Suppressor macrophage treated with lipopolysaccharide for 4 hours (primary cell): ENCODE results near the gene SMPD3.

ENCODE experiments used
- DNase-seq: peaks from one replicate; pipeline ENCODE4 v3.0.0-alpha.2; 2020

Gene SMPD3

DNA sequence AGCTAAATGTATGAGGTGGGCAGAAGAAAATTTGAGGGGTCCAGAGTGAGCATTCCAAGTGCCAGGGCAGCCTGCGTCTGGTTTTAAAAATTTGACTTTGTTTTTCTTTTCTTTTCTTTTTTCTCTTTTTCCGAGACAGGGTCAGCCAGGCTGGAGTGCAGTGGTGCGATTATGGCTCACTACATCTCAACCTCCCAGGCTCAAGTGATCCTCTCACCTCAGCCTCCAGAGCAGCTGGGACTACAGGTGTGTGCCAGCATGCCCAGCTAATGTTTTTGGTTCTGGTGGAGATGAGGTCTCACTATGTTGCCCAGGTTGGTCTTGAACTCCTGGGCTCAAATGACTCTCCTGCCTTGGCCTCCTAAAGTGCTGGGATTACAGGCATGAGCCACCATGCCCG is 15.6 kb downstream of the SMPD3 start:
- DNase-seq, result no peak

DNA sequence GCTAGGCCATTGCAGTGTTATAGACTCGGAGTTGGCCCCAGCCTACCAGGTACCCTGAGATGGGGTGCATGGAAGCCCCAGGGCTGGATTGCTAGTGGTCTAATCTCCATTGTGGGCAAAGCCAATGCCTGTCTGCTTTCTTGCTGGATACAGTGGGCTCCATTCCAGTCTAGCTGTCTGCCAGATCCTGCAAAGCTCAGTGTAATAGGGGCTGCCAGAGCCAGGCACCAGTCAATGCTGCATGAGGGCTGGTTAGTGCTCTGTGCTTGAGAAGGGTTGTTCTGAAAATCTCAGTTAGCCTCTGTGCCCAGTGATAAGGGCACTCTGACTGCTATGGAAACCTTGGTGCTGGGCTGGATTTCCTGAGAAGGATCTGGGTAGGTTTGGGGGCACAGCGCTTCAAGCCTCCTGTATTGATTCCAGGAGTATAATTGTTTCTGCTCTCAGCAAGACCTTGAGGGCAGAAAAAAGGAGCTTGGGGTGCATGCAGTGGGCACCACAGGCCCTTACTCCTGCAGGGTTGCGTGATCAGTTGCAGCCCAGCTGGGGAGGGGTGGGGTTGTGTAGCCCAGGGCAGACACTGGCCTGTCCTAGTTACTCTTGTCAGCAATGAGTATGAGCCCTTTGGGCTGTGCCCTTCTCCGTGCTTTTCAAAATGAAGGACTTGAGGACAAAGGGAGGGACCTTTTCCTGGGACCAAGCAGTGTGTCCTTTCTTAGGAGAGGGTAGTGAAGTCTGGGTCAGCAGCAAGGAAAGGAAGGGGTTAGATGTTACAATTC is 19.0 kb downstream of the SMPD3 start:
- no peak for DNase-seq

DNA sequence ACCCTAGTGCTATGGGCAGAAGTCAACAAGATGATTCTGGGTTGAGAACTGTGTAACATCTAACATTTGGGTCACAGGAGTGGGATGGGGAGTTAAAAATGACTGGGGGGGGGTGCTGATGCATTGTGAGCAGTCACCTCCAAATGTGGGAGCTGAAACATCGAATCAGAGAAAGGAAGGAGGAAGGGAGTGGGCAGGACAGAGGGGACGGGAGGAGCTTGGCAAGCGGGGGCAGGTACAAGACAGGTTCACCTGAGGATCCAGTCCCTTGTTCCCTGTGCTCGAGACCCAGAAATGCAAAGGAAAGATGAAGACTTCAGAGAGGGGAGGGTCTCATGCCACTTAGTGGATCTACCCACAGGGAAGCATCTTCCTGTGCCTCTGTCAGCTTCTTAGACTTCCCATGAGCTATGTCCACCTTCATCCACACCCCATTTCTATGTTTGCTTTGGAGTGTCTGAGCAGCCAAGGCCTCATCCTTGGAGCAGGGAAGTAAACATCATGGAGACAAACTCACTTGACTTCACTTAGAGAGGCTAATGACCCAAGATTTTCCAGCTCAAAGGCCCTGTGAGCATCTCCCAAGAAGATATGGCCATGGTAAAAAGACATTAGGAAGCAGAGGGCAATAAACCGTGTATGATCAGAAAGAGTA is 20.5 kb downstream of the SMPD3 start:
- DNase-seq, result no peak

DNA sequence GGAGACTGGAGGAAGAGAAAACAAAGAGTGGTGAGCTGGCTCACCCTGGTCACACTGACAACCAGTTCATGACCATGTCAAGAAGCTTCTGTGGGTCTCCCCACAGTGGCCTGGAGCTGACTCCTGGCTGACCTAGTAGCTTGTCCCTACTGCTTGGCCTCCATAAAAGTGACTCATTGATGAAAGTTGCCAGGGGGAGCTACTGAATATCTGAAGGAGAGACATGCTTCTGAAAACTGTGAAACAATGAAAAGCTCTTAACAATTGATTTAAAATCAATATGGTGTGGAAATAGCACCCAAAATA is 22.0 kb downstream of the SMPD3 start:
- no peak for DNase-seq

DNA sequence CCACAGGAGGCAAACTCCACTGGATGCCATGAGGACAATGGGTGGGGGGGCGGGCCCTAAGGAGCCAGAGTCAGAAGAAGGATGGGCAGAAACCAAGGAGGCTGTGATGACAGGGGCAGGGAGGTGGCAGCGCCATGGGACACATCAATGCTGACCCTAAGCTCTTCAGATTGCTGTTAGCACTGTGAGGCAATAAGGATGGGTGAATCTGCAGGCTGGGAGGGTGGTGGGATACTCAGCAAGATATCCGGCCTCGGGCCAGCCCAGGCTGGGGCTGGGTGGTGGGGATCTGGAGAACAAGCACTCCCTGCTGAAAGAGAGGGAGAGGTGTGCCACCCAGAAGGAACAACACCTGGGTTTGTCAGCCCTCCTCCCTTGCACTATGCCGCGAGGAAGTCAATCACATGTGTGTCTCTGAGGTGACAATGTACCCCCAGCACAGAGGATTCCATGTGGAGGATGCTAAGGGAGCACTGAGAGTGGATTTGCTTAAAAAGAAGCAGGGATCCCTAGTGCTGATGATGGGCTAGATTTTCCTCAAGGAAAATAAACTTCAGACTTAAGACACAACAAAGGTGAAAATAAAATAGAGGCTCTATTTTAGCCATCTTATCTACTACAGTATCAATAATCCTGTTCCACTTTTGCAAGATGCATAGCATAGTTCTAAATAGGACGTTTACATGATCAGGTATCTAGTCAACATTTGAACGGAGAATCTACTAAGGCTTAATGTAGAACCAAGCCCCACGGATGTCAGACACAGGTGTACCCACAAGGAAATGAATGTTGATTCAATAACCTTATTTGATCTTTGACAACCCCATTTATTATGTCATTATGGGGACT is 22.6 kb downstream of the SMPD3 start:
- DNase-seq, result no peak

DNA sequence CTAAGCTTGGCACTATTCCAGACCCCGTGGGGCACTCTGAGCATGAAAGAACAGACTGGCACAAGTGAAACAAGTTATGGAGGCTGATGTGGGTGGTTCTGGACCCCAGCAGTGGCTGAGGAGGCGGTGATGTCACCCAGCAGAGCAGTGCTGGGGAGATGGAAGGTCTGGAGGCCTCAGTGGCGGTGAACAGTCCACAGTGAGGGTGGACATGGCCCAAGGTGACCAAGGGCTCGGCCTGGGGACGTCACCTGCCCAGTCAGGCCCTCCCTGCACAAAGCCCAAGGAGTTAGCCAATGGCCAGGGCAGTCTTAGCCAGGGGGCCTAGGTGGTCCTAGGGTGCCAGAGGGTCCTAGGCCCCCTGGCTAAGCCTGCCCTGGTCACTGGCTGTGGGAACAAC is 24.5 kb downstream of the SMPD3 start:
- no peak for DNase-seq

DNA sequence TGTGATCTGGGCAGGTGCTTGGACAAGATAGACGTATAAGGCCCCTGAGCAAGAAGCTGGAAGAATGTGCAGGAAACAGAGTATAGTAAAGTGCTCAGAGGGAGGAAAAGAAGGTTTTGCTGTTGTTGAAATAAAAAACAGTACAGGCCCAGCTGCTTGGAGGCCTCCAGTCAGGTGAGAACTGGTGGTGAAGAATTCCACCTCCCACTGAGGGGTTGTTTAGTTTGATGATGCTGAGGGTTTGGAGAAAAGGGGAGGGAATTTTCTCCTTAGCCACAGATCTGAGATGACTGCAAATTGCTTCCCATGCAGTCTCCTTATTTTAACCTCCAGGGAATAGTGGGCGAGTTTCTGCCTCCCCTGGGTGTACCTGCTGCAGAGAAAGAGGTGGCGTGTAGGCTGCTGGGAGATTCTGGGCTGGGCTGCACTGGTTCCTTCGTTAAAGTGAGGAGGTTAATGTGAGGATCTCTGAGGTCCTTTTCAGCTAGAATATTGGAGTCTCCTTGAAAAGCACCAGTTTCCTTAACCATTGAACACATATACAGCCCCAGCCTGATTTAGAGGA is 25.8 kb downstream of the SMPD3 start:
- DNase-seq, result no peak

DNA sequence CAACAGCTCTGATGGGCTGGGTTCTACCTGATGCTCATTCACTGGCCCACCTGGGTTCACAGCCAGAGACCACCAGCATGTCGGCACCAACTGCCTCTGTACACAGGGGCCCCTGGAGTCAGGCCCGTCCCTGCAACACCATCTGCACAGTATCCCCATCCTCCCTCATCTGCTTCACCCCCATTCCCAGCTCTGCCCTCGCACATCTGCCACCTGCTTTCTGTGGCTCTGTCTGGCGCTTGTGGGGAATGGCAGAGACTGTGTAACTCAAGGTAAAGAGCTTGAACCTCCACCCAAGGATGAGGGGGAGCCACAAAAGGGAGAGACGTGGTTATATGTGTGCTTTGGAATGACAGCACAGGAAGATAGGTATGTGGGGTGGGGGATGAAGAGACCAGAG is 27.2 kb downstream of the SMPD3 start:
- no peak for DNase-seq

DNA sequence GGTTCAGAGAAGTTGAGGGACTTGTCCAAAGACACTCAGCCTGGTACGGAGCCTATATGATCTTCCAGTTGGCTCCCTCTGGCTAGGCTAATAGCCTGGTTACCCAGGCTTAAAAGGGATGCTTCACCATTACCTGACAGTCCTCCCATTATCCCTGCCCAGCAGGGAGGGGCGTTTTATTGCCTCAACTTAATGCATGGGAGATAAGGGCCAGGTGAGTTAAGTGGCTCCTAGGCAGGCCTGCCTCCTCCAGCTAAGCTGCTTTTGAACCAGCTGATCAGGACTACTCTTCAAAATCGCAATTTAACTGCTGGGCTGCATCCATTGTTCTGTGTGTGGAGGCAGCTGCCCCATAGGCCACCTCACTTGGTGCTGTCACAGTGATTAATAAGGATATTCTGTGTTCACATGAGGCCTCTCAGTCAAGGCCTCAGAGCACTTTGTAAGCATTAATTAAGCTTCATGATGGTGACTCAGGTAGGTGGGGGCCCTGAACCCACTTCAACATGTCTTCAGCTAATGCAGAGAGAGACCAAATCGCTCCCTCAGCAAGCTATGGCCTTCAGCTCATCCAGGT is 27.9 kb downstream of the SMPD3 start:
- no peak for DNase-seq

DNA sequence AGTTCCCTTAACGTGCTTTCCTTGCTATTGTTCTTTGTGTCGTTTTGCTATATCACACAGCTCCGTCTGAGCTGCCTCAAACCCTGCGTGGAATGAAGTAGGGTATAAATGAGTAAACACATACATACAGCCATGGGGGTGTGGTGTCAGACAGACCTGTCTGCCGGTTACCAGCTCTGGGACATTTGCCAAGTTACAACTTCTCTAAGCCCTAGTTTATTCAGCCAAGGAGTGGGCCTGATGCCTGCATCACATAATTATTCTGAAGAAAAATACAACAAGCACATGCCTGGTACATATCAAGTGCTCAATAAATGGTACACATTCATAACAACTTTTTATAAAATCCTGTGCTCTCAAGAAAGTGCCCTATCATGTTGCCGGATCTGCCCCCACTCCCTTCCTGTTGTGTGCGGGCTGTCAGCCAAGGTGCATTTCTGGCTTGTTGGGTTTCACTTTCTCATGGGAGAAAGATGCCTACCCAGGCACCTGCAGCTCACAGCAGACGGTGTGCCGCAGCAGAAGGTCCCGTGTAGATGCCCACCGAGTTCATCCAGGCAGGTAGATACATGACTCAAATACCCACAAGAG is 30.5 kb downstream of the SMPD3 start:
- DNase-seq, result no peak

DNA sequence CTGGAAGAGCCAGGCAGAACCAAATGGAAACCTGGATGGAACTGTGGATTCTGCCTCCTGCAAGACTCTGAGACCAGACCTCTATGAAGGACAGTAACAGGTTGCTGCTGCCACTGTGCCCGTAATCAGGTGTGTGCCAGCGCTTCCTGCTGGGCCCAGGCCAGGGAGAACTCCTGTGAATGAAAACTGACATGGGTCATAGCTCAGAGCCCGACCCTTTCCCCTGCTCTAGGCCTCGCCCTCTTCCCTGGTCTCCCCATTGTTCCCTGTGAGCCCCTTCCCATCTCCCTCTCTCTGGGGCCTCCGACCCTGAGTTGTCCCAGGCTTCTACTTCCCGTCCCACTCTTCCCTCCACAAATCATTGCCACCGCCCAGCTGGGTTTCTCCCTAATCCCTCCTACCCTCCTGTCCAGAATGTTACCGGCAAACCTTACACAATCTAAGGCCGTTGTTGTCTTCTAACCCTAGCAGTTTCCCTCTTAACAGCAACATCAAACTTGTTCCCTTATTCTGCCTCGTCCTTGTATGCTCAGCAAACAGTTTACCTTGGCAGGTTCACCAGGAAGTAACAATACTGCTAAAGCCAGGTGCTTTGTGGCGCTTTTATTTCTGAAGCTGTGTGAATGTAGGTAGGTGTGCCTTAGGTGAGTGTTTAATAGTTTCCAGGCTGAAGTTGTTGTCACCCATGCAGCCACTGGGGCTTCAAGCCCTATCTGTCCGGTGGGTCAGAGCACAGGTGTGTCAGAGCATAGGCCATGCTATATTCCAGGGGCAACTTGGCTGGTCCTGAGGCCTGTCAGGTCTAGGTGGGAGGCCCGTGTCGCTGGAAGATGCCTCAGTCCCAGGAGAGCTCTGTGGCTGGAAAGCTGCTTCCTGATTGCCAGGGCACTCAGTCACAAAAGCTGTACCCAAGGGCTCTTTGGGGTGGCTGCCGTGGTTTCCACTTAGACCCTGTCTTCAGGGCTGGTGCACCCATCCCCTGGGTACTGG is 32.0 kb downstream of the SMPD3 start:
- no peak for DNase-seq

DNA sequence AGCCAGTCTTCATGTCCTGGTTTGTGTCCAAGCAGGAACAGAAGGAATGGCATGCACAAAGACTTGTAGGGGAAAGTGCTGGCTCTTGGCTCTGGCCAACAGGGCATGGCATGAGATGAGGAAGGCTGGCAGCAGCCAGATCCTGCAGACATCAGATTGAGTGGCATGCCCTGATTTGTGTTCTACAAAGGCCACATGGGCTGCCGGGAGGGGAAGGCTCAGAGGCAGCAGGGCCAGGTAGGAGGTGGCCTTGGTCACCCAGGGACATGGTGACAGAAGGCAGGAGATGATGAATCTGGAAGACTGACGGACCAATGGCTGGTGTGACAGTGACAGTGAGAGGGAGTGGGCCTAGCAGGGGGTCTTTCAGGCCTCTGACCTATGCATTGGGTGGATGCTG is 33.7 kb downstream of the SMPD3 start:
- DNase-seq, result no peak

DNA sequence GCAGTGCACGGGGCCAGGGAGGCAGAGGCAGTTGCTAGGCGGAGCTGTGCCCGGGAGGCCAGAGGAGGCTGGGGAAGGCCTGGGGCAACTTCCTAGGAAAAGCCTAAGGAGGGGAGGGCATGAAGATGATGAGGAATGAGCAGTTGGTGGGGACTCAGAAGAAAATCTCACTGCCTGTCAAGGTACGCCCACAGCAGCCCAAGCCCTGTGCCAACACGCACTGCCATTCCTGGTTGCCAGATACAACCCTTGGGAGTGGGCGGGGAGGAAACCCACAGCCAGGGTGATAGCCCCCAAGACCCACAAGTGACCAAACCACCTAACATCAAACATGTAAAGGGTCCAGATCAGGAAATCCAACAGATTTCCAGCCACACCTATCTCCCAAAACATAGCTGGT is 36.2 kb downstream of the SMPD3 start:
- no peak for DNase-seq

DNA sequence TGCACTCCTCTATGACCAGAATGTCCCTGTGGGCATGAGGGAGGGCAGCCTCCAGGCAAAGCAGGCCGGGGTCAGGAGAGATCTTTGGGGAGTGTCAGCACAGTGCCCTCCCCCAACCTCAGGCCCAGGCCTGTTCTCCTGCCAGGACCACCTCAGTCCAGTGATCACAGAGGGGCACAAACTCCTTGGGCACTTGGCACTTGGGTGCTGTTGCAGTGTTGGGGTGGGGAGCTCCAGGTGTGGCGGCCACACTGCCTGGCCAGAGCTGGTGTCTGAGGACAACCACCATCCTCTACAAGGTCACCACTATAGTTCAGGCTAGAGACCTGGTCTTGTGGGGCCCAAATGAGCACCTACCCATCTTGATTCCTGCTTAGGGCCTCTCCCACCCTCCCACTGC is 37.2 kb downstream of the SMPD3 start:
- no peak for DNase-seq

DNA sequence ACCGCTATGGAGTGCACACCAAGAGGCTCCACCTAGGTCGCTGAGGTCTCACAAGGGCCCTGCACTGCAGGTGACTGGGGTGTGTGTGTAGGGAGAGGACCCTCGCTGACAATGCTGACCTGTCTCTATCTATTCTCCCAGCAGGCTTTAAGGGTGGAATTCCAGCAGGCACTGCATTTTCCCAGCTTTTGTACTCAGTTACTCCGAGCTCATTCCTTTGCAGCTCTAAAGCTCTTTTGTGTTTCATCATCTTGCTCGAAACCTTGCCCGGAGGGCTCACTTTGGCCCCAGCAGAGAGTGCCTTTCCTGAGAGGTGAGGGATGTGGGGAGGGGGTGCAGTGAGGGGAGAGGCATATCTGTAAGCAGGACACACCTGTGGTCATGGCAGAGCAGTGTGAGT is 39.3 kb downstream of the SMPD3 start:
- no peak for DNase-seq

DNA sequence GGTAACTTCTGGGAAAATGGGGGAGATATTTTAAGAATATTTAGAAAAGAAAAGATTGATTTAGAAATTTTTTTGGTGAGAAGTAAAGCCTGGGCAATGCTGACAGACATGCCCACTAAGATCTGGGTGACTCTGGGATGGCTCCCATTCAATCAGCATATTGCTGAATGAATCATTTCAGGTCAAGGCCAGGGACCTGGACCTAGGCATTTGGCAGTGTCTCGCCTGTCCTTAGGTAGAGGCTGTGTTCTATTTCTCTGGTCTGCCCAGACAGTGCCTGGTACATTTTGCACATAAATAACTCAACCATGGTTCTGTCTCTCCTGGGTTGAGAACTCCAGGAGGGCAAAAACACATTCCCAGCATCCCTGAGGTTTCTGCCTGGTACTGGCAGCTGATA is 39.9 kb downstream of the SMPD3 start:
- DNase-seq, result no peak

DNA sequence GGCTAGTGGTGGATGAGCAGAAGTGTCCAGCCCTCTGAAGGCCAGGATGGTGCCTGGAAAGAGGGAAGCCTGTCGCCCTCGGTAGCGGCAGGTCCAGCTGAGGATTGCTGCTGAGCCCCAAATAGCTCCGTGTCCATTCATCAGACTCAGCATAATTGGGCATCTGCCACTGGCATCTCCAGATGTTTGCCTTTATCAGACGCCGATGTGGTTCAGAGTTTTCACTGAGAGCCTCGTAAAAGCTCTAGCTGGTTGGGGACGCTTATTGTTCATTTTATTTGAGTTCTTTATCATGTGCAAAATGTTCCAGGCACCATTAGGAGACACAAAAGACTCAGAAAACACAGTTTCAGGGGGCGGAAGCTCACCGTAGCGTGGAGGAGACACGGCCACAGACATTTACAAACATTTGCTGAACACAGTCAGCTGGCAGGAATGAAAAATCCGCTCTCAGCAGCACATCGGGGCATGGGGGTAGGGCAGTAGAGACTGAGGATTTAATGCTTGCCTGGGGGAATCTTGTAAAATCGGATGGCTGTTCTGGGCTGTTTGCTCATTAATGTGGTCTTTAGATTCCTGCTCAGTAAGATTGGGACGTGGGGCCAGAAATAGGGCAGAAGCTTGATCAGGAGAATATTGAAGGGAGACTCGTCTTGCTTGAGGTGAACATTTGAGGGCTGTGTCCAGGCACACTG is 41.7 kb downstream of the SMPD3 start:
- no peak for DNase-seq

DNA sequence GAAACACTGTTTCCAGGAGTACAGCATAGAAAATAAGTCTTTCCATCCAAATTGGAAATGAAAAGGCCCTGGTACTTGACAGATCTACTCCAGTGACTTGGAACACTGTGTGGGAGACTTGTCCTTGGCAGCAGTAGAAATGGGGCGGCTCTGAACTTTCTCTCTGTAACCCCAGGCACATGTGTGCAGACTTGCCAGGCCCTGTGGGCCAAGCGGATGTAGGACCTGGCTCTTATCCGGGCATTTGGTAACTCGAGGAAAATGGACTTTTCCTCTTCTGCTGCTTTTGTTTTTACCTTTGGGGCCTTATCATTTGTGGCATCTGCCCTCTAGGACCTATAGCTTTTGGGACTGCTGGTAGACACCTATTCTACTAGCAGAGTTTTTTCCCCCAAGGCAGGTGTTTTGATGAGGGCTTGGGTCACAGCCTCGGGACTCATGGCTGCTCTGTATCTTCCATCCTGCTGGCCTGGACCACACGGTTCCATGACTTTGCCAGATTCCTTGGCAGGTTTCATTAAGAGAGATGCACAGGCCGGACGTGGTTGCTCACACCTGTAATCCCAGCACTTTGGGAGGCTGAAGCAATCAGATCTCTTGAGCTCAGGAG is 43.5 kb downstream of the SMPD3 start:
- no peak for DNase-seq

DNA sequence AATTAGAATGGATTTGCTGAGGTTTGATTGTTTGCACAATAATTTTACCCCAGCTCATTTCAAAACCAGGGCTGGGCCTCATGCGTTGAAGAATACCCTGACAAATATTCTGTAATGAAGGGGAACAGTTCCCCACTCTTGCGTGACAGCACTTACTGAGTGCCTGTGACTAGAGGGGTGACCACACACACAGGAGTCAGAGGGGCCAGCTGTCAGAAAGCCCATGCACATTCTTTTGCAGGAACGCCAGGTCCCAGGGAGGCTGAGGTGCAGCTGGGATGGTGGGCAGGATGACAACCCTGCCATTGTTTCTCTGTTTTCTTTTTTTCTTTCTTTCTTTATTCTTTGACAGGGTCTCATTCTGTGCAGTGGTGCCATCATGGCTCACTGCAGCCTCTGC is 44.6 kb downstream of the SMPD3 start:
- no peak for DNase-seq

DNA sequence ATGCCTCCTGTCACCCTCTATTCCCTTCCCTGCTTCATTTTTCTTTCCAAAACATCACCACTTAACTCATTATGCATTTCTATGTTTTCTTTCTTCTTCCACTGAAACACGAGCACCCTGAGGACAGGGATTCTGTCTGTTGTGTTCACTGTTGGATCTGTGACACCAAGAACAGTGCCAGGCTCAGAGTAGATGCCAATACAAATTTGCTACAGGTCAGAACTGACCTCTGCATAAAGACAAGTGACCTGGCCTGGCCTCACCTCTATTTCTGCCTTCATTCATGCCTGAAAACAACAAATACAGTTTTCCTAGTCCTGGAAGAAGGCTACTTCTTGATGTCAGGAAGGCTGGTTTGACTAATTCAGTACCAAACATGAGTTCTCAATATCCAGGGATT is 45.1 kb downstream of the SMPD3 start:
- no peak for DNase-seq

DNA sequence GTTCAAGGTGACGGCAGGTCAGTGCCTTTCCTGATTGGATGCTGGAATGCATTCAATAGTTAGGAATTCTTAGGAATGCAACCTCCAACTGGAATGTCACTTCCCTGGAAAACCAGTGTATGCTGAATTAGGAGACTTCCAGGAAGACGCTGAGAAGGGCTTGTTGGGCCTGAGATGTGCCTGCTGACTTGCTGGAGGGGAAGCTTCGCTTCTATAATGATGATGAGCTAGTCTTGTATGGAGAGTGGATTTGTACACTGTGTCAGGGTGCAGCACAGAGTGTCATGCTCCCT is 45.6 kb downstream of the SMPD3 start:
- no peak for DNase-seq
